ENCODE results near the gene CRYGC. TPM values are rescaled to one million over a fixed set of nuclear protein-coding genes. Genes with fewer than 3 reads are reported as not detected.

The CRYGC gene
- total and polyA plus RNA-seq, 2 of the 13 experiments (the other 11 are each of a cell fraction or from before 2014, with no cell fraction given) = 0.20 to 0.27 TPM

DNA sequence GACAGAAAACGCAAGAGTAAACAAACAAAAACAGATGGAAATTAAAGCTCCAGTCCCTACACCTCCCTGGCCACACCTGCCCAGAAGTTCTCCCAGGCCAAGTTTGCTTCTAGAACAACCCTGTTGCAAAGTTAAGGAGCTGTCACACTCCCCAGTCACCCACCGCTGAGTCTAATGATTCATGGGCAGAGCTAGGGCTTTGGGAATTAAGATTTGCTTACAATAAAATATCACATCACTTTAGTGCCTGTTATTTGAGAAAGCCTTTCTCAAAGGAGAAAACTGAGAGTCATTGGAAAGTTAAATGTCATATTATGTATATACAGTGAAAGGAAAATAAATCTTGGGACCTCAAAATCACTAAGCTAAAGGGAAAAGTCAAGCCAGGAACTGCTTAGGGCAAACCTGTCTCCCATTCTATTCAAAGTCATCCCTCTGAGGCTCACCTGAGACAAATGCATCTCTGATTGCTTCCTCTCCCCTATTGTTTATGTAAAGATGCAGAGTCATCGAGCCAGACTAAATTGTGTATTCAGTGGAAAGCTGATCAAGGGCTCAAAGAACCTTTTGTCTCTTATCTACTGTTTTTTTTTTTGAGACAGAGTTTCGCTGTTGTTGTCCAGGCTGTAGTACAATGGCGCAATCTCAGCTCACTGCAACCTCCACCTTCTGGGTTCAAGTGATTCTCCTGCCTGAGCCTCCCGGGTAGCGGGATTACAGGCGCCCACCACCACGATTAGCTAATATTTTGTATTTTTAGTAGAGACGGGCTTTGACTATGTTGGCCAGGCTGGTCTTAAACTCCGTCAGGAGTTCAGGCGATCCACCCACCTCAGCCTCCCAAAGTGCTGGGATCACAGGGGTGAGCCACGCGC is 13.5 kb upstream of the CRYGC start (continued):
- TF ChIP-seq, protein P1, sequence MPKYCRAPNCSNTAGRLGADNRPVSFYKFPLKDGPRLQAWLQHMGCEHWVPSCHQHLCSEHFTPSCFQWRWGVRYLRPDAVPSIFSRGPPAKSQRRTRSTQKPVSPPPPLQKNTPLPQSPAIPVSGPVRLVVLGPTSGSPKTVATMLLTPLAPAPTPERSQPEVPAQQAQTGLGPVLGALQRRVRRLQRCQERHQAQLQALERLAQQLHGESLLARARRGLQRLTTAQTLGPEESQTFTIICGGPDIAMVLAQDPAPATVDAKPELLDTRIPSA (CRISPR knock-in tag; IDR thresholded peaks at IDR 0.05; ENCODE audit: borderline replicate concordance) = no peak
- TF ChIP-seq CBFB (CRISPR knock-in tag; IDR thresholded peaks at IDR 0.05) (no peak), TBX3 (IDR thresholded peaks at IDR 0.05; ENCODE audit: borderline replicate concordance) (no peak), ZNF670 (CRISPR knock-in tag; IDR thresholded peaks at IDR 0.05; ENCODE audit: borderline replicate concordance) (no peak), ZNF724P (CRISPR knock-in tag; IDR thresholded peaks at IDR 0.05; ENCODE audit: borderline replicate concordance) (no peak), TAF15 (IDR thresholded peaks at IDR 0.05; ENCODE audit: low read depth, low read length, poor library complexity, severe bottlenecking) (no peak), BRD4 (CRISPR knock-in tag; IDR thresholded peaks at IDR 0.05) (no peak), MYC (CRISPR knock-in tag; IDR thresholded peaks at IDR 0.05; ENCODE audit: borderline replicate concordance) (no peak), NAIF1 (CRISPR knock-in tag; IDR thresholded peaks at IDR 0.05; ENCODE audit: borderline replicate concordance) (no peak), ARNTL (CRISPR knock-in tag; IDR thresholded peaks at IDR 0.05) (no peak), ZNF496 (CRISPR knock-in tag; IDR thresholded peaks at IDR 0.05; ENCODE audit: insufficient replicate concordance) (no peak), PCBP2 (optimal IDR thresholded peaks at IDR 0.05; ENCODE audit: low read depth, low read length, poor library complexity, severe bottlenecking) (no peak), IRF2 (CRISPR knock-in tag; IDR thresholded peaks at IDR 0.05) (peak; percentile 30; the same call in 1 of the 2 replicates), POLR2A (IDR thresholded peaks at IDR 0.05; ENCODE audit: insufficient read depth in 1 of 2, low read depth in 2 of 2, low read length in 2 of 2) (no peak), ARID2 (CRISPR knock-in tag; IDR thresholded peaks at IDR 0.05; ENCODE audit: borderline replicate concordance) (no peak), STAG1 (CRISPR knock-in tag; IDR thresholded peaks at IDR 0.05) (0 out of 2 replicates have a peak, but pooled peaks have one; percentile 5)
- TF ChIP-seq, protein P2, sequence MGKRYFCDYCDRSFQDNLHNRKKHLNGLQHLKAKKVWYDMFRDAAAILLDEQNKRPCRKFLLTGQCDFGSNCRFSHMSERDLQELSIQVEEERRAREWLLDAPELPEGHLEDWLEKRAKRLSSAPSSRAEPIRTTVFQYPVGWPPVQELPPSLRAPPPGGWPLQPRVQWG (CRISPR knock-in tag; IDR thresholded peaks at IDR 0.05; ENCODE audit: borderline replicate concordance, low read depth) = no peak
- TF ChIP-seq, protein P3, sequence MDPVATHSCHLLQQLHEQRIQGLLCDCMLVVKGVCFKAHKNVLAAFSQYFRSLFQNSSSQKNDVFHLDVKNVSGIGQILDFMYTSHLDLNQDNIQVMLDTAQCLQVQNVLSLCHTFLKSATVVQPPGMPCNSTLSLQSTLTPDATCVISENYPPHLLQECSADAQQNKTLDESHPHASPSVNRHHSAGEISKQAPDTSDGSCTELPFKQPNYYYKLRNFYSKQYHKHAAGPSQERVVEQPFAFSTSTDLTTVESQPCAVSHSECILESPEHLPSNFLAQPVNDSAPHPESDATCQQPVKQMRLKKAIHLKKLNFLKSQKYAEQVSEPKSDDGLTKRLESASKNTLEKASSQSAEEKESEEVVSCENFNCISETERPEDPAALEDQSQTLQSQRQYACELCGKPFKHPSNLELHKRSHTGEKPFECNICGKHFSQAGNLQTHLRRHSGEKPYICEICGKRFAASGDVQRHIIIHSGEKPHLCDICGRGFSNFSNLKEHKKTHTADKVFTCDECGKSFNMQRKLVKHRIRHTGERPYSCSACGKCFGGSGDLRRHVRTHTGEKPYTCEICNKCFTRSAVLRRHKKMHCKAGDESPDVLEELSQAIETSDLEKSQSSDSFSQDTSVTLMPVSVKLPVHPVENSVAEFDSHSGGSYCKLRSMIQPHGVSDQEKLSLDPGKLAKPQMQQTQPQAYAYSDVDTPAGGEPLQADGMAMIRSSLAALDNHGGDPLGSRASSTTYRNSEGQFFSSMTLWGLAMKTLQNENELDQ (CRISPR knock-in tag; IDR thresholded peaks at IDR 0.05; ENCODE audit: borderline replicate concordance) = no peak
- TF ChIP-seq, protein P4, sequence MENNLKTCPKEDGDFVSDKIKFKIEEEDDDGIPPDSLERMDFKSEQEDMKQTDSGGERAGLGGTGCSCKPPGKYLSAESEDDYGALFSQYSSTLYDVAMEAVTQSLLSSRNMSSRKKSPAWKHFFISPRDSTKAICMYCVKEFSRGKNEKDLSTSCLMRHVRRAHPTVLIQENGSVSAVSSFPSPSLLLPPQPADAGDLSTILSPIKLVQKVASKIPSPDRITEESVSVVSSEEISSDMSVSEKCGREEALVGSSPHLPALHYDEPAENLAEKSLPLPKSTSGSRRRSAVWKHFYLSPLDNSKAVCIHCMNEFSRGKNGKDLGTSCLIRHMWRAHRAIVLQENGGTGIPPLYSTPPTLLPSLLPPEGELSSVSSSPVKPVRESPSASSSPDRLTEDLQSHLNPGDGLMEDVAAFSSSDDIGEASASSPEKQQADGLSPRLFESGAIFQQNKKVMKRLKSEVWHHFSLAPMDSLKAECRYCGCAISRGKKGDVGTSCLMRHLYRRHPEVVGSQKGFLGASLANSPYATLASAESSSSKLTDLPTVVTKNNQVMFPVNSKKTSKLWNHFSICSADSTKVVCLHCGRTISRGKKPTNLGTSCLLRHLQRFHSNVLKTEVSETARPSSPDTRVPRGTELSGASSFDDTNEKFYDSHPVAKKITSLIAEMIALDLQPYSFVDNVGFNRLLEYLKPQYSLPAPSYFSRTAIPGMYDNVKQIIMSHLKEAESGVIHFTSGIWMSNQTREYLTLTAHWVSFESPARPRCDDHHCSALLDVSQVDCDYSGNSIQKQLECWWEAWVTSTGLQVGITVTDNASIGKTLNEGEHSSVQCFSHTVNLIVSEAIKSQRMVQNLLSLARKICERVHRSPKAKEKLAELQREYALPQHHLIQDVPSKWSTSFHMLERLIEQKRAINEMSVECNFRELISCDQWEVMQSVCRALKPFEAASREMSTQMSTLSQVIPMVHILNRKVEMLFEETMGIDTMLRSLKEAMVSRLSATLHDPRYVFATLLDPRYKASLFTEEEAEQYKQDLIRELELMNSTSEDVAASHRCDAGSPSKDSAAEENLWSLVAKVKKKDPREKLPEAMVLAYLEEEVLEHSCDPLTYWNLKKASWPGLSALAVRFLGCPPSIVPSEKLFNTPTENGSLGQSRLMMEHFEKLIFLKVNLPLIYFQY (CRISPR knock-in tag; IDR thresholded peaks at IDR 0.05; ENCODE audit: borderline replicate concordance) = no peak
- TF ChIP-seq, protein P5, sequence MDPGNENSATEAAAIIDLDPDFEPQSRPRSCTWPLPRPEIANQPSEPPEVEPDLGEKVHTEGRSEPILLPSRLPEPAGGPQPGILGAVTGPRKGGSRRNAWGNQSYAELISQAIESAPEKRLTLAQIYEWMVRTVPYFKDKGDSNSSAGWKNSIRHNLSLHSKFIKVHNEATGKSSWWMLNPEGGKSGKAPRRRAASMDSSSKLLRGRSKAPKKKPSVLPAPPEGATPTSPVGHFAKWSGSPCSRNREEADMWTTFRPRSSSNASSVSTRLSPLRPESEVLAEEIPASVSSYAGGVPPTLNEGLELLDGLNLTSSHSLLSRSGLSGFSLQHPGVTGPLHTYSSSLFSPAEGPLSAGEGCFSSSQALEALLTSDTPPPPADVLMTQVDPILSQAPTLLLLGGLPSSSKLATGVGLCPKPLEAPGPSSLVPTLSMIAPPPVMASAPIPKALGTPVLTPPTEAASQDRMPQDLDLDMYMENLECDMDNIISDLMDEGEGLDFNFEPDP (CRISPR knock-in tag; conservative IDR thresholded peaks at IDR 0.05) = no peak

Data from HepG2 (cell line).